ENCODE data around the gene MMP25. TPM values are rescaled to one million over a fixed set of nuclear protein-coding genes. Genes with fewer than 3 reads are reported as not detected.
A peak's percentile ranks its signal among the peaks of the same experiment; 100 is the strongest.

The MMP25 gene
- total RNA-seq, 1 donor from 2014 or later: 0.25 TPM

DNA sequence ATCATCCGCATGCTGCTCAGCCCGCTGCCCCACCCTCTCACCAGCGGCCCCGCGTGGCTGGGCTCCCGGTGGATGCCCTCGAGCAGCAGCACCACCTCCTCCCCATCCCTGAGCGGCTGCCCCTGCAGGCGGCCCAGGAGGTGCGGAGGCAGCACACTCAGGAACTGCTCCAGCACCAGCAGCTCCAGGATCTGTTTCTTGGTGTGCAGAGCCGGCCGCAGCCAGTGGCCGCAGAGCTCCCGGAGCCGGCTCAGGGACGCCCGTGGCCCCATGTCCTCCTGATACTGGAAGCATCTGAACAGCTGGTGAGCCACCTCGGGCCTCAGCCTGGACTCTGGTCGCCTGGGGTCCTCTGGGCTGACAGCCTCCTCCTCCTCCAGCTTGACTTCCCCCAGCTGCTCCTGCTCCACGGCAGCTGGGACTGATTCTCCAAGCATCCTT, 46.2 kb downstream of the MMP25 start:
- Histone ChIP-seq H3K27me3 (no peaks in the 10 kb centered on the region), H3K4me3 (no peak overlapping the region), H3K4me1 (no peaks in the 10 kb centered on the region), H3K27ac (no peak overlapping the region), H3K9me3 (no peaks in the 10 kb centered on the region), H3K36me3 (no peaks in the 10 kb centered on the region)
- TF ChIP-seq POLR2A (IDR thresholded peaks at IDR 0.05) (no peak), POLR2AphosphoS5 (IDR thresholded peaks at IDR 0.05; ENCODE audit: insufficient read depth in 1 of 2, low read depth in 1 of 2) (no peak)
- TF ChIP-seq, protein P1, sequence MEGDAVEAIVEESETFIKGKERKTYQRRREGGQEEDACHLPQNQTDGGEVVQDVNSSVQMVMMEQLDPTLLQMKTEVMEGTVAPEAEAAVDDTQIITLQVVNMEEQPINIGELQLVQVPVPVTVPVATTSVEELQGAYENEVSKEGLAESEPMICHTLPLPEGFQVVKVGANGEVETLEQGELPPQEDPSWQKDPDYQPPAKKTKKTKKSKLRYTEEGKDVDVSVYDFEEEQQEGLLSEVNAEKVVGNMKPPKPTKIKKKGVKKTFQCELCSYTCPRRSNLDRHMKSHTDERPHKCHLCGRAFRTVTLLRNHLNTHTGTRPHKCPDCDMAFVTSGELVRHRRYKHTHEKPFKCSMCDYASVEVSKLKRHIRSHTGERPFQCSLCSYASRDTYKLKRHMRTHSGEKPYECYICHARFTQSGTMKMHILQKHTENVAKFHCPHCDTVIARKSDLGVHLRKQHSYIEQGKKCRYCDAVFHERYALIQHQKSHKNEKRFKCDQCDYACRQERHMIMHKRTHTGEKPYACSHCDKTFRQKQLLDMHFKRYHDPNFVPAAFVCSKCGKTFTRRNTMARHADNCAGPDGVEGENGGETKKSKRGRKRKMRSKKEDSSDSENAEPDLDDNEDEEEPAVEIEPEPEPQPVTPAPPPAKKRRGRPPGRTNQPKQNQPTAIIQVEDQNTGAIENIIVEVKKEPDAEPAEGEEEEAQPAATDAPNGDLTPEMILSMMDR (IDR thresholded peaks at IDR 0.05): no peak
- DNase-seq (ENCODE audit: extremely low spot score in 2 of 2): no peak
- intact Hi-C loops (cut with DNase I): no loop called here

DNA sequence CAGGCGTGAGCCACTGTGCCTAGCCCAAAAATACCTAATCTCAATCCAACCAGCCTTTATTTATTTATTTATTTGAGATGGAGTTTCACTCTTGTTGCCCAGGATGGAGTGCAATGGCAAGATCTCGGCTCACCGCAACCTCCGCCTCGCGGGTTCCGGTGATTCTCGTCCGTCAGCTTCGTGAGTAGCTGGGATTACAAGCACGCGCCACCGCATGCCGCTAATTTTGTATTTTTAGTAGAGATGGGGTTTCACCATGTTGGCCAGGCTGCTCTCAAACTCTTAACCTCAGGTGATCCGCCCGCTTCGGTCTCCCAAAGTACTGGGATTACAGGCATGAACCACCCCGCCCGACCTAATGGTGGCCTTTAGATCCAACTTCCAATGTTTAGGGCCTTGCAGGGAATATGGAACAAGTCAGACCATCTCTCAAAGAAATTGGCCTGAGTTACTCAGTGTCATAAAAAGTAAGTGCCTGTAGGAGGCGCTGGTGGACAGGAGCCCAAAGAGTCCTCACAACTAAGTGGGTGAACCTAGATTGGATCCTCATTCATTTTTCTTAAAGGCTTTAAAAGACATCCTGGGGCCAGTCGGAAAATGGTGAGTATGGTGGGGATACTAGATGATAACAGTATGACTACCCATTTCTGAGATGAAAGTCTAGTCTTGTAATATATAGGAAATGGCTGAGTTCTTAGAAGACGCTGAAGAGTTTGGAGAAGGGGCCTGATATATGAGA, 48.1 kb downstream of the MMP25 start:
- intact Hi-C loops (cut with DNase I): no loop called here
- no peaks in the 10 kb centered on the region for H3K9me3 ChIP-seq
- no peak overlapping the region for H3K4me3 ChIP-seq
- no peak for DNase-seq (ENCODE audit: extremely low spot score in 2 of 2)
- H3K36me3 ChIP-seq: no peaks in the 10 kb centered on the region
- H3K27ac ChIP-seq: no peak overlapping the region
- no peaks in the 10 kb centered on the region for H3K4me1 ChIP-seq
- H3K27me3 ChIP-seq: no peaks in the 10 kb centered on the region
- TF ChIP-seq, protein P1 (IDR thresholded peaks at IDR 0.05): peak in 1 of 3 experiments; percentile 15
- TF ChIP-seq POLR2A (IDR thresholded peaks at IDR 0.05): no peak
- no peak for TF ChIP-seq POLR2AphosphoS5 (IDR thresholded peaks at IDR 0.05; ENCODE audit: insufficient read depth in 1 of 2, low read depth in 1 of 2)

DNA sequence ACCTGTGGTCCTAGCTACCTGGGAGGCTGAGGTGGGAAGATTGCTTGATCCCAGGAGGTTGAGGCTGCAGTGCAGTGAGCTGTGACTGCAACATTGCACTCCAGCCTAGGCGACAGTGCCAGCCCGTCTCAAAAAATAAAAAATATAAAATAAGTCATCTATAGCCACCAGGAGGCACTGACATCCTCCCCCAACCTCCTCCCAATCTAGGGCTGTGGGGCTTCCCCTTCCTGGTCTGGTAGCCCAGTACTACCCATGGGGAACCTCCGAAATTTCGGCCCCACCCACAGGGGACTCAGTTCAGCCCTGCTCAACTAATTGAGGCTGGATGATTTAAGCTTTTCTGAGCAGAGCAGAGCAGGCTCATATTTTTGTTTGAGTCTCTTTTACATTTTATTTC, 49.5 kb downstream of the MMP25 start:
- DNase-seq (ENCODE audit: extremely low spot score in 2 of 2): no peak
- peaks cover 5% of the 10 kb centered on the region for H3K4me1 ChIP-seq
- no peaks in the 10 kb centered on the region for H3K27me3 ChIP-seq
- H3K9me3 ChIP-seq: no peaks in the 10 kb centered on the region
- TF ChIP-seq POLR2A (IDR thresholded peaks at IDR 0.05): no peak
- H3K4me3 ChIP-seq: no peak overlapping the region
- intact Hi-C loops (cut with DNase I): no loop called here
- no peak overlapping the region for H3K27ac ChIP-seq
- no peaks in the 10 kb centered on the region for H3K36me3 ChIP-seq

DNA sequence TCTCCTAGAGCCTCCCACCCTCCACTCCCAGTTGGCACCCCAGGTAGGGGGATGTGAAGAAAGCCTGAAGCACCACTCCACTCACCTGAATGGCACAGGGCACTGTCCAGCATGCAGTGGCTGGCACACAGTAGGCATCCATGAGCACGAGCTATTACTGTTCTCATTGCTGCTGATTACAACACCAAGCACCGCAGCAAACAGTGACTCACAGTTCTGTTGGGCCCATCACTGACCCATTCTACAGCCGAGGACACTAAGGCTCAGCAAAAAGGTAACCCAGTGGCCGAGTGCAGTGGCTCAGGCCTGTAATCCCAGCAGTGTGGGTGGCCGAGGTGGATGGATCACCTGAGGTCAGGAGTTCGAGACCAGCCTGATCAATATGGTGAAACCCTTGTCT, 50.0 kb downstream of the MMP25 start:
- no peaks in the 10 kb centered on the region for H3K27me3 ChIP-seq
- TF ChIP-seq POLR2A (IDR thresholded peaks at IDR 0.05) (no peak), POLR2AphosphoS5 (IDR thresholded peaks at IDR 0.05; ENCODE audit: insufficient read depth in 1 of 2, low read depth in 1 of 2) (no peak)
- TF ChIP-seq, protein P1 (IDR thresholded peaks at IDR 0.05): no peak
- H3K4me3 ChIP-seq: no peak overlapping the region
- no peaks in the 10 kb centered on the region for H3K9me3 ChIP-seq
- no peak overlapping the region for H3K27ac ChIP-seq
- intact Hi-C loops (cut with DNase I): no loop called here
- H3K4me1 ChIP-seq: peaks cover 5% of the 10 kb centered on the region
- no peak for DNase-seq (ENCODE audit: extremely low spot score in 2 of 2)
- no peaks in the 10 kb centered on the region for H3K36me3 ChIP-seq

DNA sequence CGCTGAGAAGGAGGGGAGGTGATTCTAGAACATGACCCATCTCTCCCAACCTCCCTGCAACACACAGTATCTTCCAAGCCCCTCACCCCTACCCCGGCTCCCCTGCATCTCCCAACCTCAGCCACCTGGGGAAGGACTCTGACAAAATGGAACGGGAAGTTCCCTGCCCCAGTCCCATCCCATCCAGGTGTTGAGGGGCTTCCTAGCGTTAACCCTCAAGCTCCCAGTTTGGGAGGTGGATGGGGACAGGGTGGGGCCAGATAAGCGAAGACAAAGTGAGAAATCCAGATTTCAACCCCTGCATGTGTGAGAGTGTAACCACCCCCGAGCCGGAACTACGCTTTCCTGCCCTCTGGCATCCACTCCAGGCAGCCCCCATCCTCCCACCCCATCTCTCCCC, 50.9 kb downstream of the MMP25 start:
- Histone ChIP-seq H3K4me3 (no peak overlapping the region), H3K9me3 (no peaks in the 10 kb centered on the region), H3K27me3 (no peaks in the 10 kb centered on the region), H3K27ac (no peak overlapping the region), H3K4me1 (peaks cover 5% of the 10 kb centered on the region), H3K36me3 (no peaks in the 10 kb centered on the region)
- no peak for DNase-seq (ENCODE audit: extremely low spot score in 2 of 2)
- intact Hi-C loops (cut with DNase I): no loop called here
- TF ChIP-seq, protein P1 (IDR thresholded peaks at IDR 0.05): no peak
- TF ChIP-seq POLR2A (IDR thresholded peaks at IDR 0.05) (no peak), POLR2AphosphoS5 (IDR thresholded peaks at IDR 0.05; ENCODE audit: insufficient read depth in 1 of 2, low read depth in 1 of 2) (no peak)
